Islet precursor cell (in vitro differentiated cells): Measurements from ENCODE around the gene COPS9.

Source experiments
- DNase-seq: peaks from one replicate; pipeline ENCODE4 v3.0.0-alpha.2; 2018

Gene COPS9

GRCh38 chr2:240165661-240166060 lies 29.6 kb upstream of the COPS9 start:
- DNase-seq, result no peak

GRCh38 chr2:240165034-240165433 lies 28.9 kb upstream of the COPS9 start:
- DNase-seq, result no peak

GRCh38 chr2:240164586-240164985 lies 28.5 kb upstream of the COPS9 start:
- DNase-seq, result no peak

GRCh38 chr2:240163844-240164574 lies 27.9 kb upstream of the COPS9 start:
- no peak for DNase-seq

- DNase-seq, result no peak
These were observed 27.0 kb upstream of the COPS9 start for GRCh38 chr2:240162939-240163714.

GRCh38 chr2:240162531-240162930 lies 26.4 kb upstream of the COPS9 start:
- no peak for DNase-seq

- no peak for DNase-seq
These were observed 25.9 kb upstream of the COPS9 start for GRCh38 chr2:240162032-240162431.

GRCh38 chr2:240161087-240161750 lies 25.1 kb upstream of the COPS9 start:
- DNase-seq, result no peak

GRCh38 chr2:240160291-240161086 lies 24.4 kb upstream of the COPS9 start:
- no peak for DNase-seq

- no peak for DNase-seq
These were observed 23.2 kb upstream of the COPS9 start for GRCh38 chr2:240159251-240159839.

GRCh38 chr2:240157147-240157470 lies 21.0 kb upstream of the COPS9 start:
- no peak for DNase-seq

GRCh38 chr2:240156435-240157146 lies 20.5 kb upstream of the COPS9 start:
- no peak for DNase-seq

GRCh38 chr2:240155745-240156390 lies 19.8 kb upstream of the COPS9 start:
- no peak for DNase-seq

GRCh38 chr2:240155048-240155744 lies 19.1 kb upstream of the COPS9 start:
- no peak for DNase-seq

- no peak for DNase-seq
These were observed 18.5 kb upstream of the COPS9 start for GRCh38 chr2:240154606-240155005.

GRCh38 chr2:240153418-240153817 lies 17.3 kb upstream of the COPS9 start:
- no peak for DNase-seq

GRCh38 chr2:240151477-240152031 lies 15.4 kb upstream of the COPS9 start:
- no peak for DNase-seq

GRCh38 chr2:240149943-240150784 lies 14.1 kb upstream of the COPS9 start:
- peak; percentile 74 for DNase-seq

GRCh38 chr2:240147911-240148587 lies 11.9 kb upstream of the COPS9 start:
- DNase-seq, result no peak
